HepG2 (cell line): Measurements from ENCODE around the gene FAIM2. TPM values are rescaled to one million over a fixed set of nuclear protein-coding genes. Genes with fewer than 3 reads are reported as not detected.
A peak's percentile ranks its signal among the peaks of the same experiment; 100 is the strongest.

Experiments
- ARID4A ChIP-seq: sonication (generic); formaldehyde crosslinking; IDR thresholded peaks from 2 replicates; pipeline ENCODE4 v1.5.0; 2020; ENCODE audit warnings: mild to moderate bottlenecking, missing genetic modification reagents, borderline replicate concordance
- DMAP1 ChIP-seq: IDR thresholded peaks from 2 replicates; pipeline ENCODE4 v1.6.1; 2016
- HES4 ChIP-seq: sonication (generic); formaldehyde crosslinking; IDR thresholded peaks from 2 replicates; pipeline ENCODE4 v1.9.0; 2021; ENCODE audit warnings: mild to moderate bottlenecking, missing genetic modification reagents, borderline replicate concordance
- HMGXB4 ChIP-seq, 2 experiments: sonication (generic) in 1 of 2; formaldehyde crosslinking in 1 of 2; IDR thresholded peaks; 2 replicates each; pipeline versions ENCODE4 v1.4.0 to v1.6.1; 2018 to 2020; ENCODE audit warnings: missing genetic modification reagents in 2 of 2, borderline replicate concordance in 1 of 2, low read depth in 1 of 2, mild to moderate bottlenecking in 1 of 2, missing biosample characterization in 1 of 2
- KMT2A ChIP-seq: sonication (generic); formaldehyde crosslinking; IDR thresholded peaks from 2 replicates; pipeline ENCODE4 v1.4.0; 2020; ENCODE audit warnings: missing genetic modification reagents
- LCORL ChIP-seq, 2 experiments: fragments of 450-650 bp in 1 of 2; sonication (generic) in 1 of 2; formaldehyde crosslinking in 1 of 2; IDR thresholded peaks; 2 replicates each; pipeline versions ENCODE4 v1.5.0 to v1.6.1; 2017 to 2020; ENCODE audit warnings: antibody characterized with exemption in 1 of 2, missing genetic modification reagents in 1 of 2
- PHF5A ChIP-seq: IDR thresholded peaks from one replicate; pipeline ENCODE4 v1.6.1; 2018; ENCODE audit warnings: low read depth, missing genetic modification reagents; ENCODE audit not compliant: unreplicated experiment
- RARA ChIP-seq: IDR thresholded peaks from 2 replicates; pipeline ENCODE4 v1.6.1; 2016; ENCODE audit warnings: missing genetic modification reagents, missing compliant biosample characterization
- RXRA ChIP-seq: sonication (generic); formaldehyde crosslinking; IDR thresholded peaks from 2 replicates; pipeline ENCODE4 v1.5.1; 2020; ENCODE audit warnings: missing genetic modification reagents
- SALL1 ChIP-seq: sonication (generic); formaldehyde crosslinking; IDR thresholded peaks from 2 replicates; pipeline ENCODE4 v1.8.0; 2022; ENCODE audit warnings: mild to moderate bottlenecking, missing genetic modification reagents
- SALL2 ChIP-seq: sonication (generic); formaldehyde crosslinking; IDR thresholded peaks from 2 replicates; pipeline ENCODE4 v1.8.1; 2023; ENCODE audit warnings: mild to moderate bottlenecking, missing genetic modification reagents, inconsistent platforms
- SP5 ChIP-seq: IDR thresholded peaks from 2 replicates; pipeline ENCODE4 v1.6.1; 2016; ENCODE audit warnings: low read depth, borderline replicate concordance
- THAP11 ChIP-seq: IDR thresholded peaks from 2 replicates; pipeline ENCODE4 v1.6.1; 2016; ENCODE audit warnings: missing biosample characterization, missing genetic modification reagents
- ZBTB20 ChIP-seq: sonication (generic); formaldehyde crosslinking; IDR thresholded peaks from 2 replicates; pipeline ENCODE4 v1.8.1; 2023; ENCODE audit warnings: missing genetic modification reagents, low read depth, mild to moderate bottlenecking, borderline replicate concordance
- ZFP90 ChIP-seq: sonication (generic); formaldehyde crosslinking; IDR thresholded peaks from 2 replicates; pipeline ENCODE4 v1.8.0; 2022; ENCODE audit warnings: missing genetic modification reagents, mild to moderate bottlenecking, inconsistent platforms, borderline replicate concordance
- ZNF136 ChIP-seq: sonication (generic); formaldehyde crosslinking; IDR thresholded peaks from 2 replicates; pipeline ENCODE4 v1.8.1; 2022; ENCODE audit warnings: low read depth, mild to moderate bottlenecking, moderate library complexity, missing genetic modification reagents
- ZNF547 ChIP-seq: sonication (generic); formaldehyde crosslinking; IDR thresholded peaks from 2 replicates; pipeline ENCODE4 v1.5.1; 2020; ENCODE audit warnings: mild to moderate bottlenecking, missing genetic modification reagents
- ZNF552 ChIP-seq: sonication (generic); formaldehyde crosslinking; IDR thresholded peaks from 2 replicates; pipeline ENCODE4 v1.9.0; 2022; ENCODE audit warnings: missing genetic modification reagents, mild to moderate bottlenecking, borderline replicate concordance
- ZNF564 ChIP-seq: sonication (generic); formaldehyde crosslinking; IDR thresholded peaks from 2 replicates; pipeline ENCODE4 v1.8.1; 2023; ENCODE audit warnings: mild to moderate bottlenecking, missing genetic modification reagents
- ZNF580 ChIP-seq: IDR thresholded peaks from 2 replicates; pipeline ENCODE4 v1.6.1; 2016; ENCODE audit warnings: low read depth, borderline replicate concordance
- polyA plus RNA-seq, 8 experiments: library from polyadenylated mRNA; depleted of rRNA in 3 of 8; stranded (reverse) in 7 of 8; unstranded in 1 of 8; fragments of >200 nt; fragmentation: Illumina TruSeq in 4 of 8; extraction: Trizol in 4 of 8; gene quantifications; 2 replicates each; pipeline versions ENCODE4 v1.2.1 to v1.2.3, GENCODE V29; 2011 to 2016; ENCODE audit warnings: low read depth in 4 of 8, missing spikeins in 1 of 8, mixed read lengths in 1 of 8; ENCODE audit not compliant: insufficient read depth in 1 of 8
- total RNA-seq, 5 experiments: library from RNA; depleted of rRNA; stranded (reverse); fragments of >200 nt; fragmentation: Illumina TruSeq; extraction: Trizol; gene quantifications; 2 replicates each; pipeline ENCODE4 v1.2.3, GENCODE V29; 2016; ENCODE audit warnings: low read depth in 1 of 5

FAIM2 gene
- total and polyA plus RNA-seq, 2 of the 13 experiments (the other 11 are each of a cell fraction or from before 2014, with no cell fraction given): not detected

DNA sequence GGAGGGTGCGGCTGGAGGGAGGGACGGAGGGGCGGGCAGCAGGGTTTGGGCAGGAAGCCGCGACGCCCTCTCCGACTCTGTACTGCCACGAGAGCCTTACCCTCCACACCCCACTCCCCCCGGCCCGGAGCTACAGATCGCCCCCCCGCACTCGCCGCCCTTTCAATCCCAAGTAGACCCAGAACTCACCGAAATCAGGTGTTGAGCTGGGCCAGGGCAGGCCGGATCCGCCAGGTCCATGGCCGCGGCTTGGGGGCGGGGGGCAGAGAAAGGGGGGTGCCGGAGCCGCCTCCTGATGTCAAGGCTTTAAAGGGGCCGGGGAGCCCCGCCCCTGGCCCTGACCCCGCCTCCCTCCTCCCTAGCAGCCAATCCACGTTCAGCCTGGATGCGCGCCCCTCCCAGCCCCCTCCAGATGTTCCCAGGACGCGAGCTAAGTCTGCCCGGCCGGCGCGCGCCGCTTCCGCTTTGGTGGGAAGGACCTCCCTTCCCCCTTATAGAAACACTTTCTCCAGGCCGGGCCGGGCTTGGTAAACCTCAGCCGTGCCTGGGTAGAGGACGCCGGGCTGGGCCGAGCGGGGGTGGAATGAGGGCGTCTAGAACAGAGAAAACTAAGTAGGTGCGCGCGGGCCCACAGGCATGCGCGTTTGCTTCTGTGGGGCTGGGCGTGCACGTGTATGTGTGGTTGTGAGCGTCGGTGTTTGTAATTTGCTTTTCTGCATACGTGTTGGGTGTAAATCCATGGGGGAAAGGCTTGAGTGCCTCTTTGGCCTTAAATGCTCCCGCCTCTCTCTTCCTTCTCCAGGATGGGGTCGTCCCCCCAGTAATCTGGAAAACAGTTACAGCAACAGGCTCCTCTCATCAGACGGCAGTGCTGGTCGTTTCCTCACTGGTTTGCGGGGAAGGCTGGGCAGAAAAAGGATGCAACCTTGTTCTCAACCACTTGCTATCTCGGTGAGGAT is 75.3 kb downstream of the FAIM2 start, which contains the start of gene NCKAP5L (continued):
- 0 out of 2 replicates have a peak, but pooled peaks have one; percentile 38 for TF ChIP-seq ZNF564 (CRISPR knock-in tag)
- TF ChIP-seq ARID4A (CRISPR knock-in tag): peak; percentile 79
- peak; percentile 68 for TF ChIP-seq THAP11 (CRISPR knock-in tag)
- peak; percentile 66; the same call in 1 of the 2 replicates for TF ChIP-seq SALL1 (CRISPR knock-in tag)
- TF ChIP-seq HES4: 0 out of 2 replicates have a peak, but pooled peaks have one; percentile 14
- peak; percentile 34; the same call in 1 of the 2 replicates for TF ChIP-seq ZNF552 (CRISPR knock-in tag)
- 0 out of 2 replicates have a peak, but pooled peaks have one; percentile 0 for TF ChIP-seq ZNF580 (CRISPR knock-in tag)
- peak; percentile 34; the same call in 1 of the 2 replicates for TF ChIP-seq RXRA
- no peak for TF ChIP-seq RARA (CRISPR knock-in tag)
- peak; percentile 45; the same call in 1 of the 2 replicates for TF ChIP-seq SP5 (CRISPR knock-in tag)
- no peak for TF ChIP-seq LCORL (IDR thresholded peaks at IDR 0.05)
- TF ChIP-seq LCORL (CRISPR knock-in tag; IDR thresholded peaks at IDR 0.05): no peak; the same call in 1 of the 2 replicates
- no peak for TF ChIP-seq SALL2 (CRISPR knock-in tag)
- peak in 1 of 2 experiments; percentile 38; a peak in 2 of 4 replicates for TF ChIP-seq HMGXB4 (CRISPR knock-in tag; IDR thresholded peaks at IDR 0.05; ENCODE audit: borderline replicate concordance in 1 of 2, low read depth in 1 of 2)
- peak; percentile 42; the same call in 1 of the 2 replicates for TF ChIP-seq ZNF547 (CRISPR knock-in tag)
- peak; percentile 65; the same call in 1 of the 2 replicates for TF ChIP-seq KMT2A (CRISPR knock-in tag)
- TF ChIP-seq PHF5A (CRISPR knock-in tag): peak; percentile 9
- TF ChIP-seq ZNF136 (CRISPR knock-in tag): peak; percentile 88
- TF ChIP-seq DMAP1 (CRISPR knock-in tag): peak; percentile 64
- TF ChIP-seq ZBTB20: peak; percentile 57; the same call in 1 of the 2 replicates
- TF ChIP-seq ZFP90 (CRISPR knock-in tag): 0 out of 2 replicates have a peak, but pooled peaks have one; percentile 11
